Hepatic stellate cell (primary cell): ENCODE data around the gene NACAD.

Source experiments
- DNase-seq: peaks from one replicate; pipeline ENCODE4 v3.0.0; 2011; ENCODE audit warnings: low spot score

NACAD gene

GRCh38 chr7:45073786-45074527, 14.8 kb downstream of the NACAD start:
- no peak for DNase-seq

- DNase-seq: no peak
Observed at GRCh38 chr7:45073031-45073785, 15.6 kb downstream of the NACAD start.

- DNase-seq: no peak
Observed at GRCh38 chr7:45072131-45073030, 16.4 kb downstream of the NACAD start.

- no peak for DNase-seq
Observed at GRCh38 chr7:45071528-45071927, 17.2 kb downstream of the NACAD start.

GRCh38 chr7:45070254-45070642, 18.5 kb downstream of the NACAD start:
- no peak for DNase-seq

- DNase-seq: no peak
Observed at GRCh38 chr7:45069444-45070253, 19.1 kb downstream of the NACAD start.

GRCh38 chr7:45068236-45069023, 20.3 kb downstream of the NACAD start:
- DNase-seq: no peak

- no peak for DNase-seq
Observed at GRCh38 chr7:45067582-45067981, 21.2 kb downstream of the NACAD start.

GRCh38 chr7:45066409-45066808, 22.4 kb downstream of the NACAD start:
- no peak for DNase-seq

- no peak for DNase-seq
Observed at GRCh38 chr7:45065031-45065995, 23.5 kb downstream of the NACAD start.

- no peak for DNase-seq
Observed at GRCh38 chr7:45064047-45064725, 24.6 kb downstream of the NACAD start.

GRCh38 chr7:45061806-45062425, 26.9 kb downstream of the NACAD start:
- DNase-seq: no peak

- no peak for DNase-seq
Observed at GRCh38 chr7:45061352-45061751, 27.4 kb downstream of the NACAD start.

- DNase-seq: no peak
Observed at GRCh38 chr7:45060295-45060694, 28.5 kb downstream of the NACAD start.

- no peak for DNase-seq
Observed at GRCh38 chr7:45057878-45058277, 30.9 kb downstream of the NACAD start.

- no peak for DNase-seq
Observed at GRCh38 chr7:45055594-45056219, 33.1 kb downstream of the NACAD start.

- DNase-seq: no peak
Observed at GRCh38 chr7:45055016-45055415, 33.8 kb downstream of the NACAD start.

GRCh38 chr7:45054442-45054841, 34.3 kb downstream of the NACAD start:
- DNase-seq: no peak
